Measurements from ENCODE around the gene MTCP1. TPM values are rescaled to one million over a fixed set of nuclear protein-coding genes. Genes with fewer than 3 reads are reported as not detected.
A peak's percentile ranks its signal among the peaks of the same experiment; 100 is the strongest.

MTCP1 gene
- total RNA-seq, 1 experiment from 2014 or later, result 17.1 TPM

DNA sequence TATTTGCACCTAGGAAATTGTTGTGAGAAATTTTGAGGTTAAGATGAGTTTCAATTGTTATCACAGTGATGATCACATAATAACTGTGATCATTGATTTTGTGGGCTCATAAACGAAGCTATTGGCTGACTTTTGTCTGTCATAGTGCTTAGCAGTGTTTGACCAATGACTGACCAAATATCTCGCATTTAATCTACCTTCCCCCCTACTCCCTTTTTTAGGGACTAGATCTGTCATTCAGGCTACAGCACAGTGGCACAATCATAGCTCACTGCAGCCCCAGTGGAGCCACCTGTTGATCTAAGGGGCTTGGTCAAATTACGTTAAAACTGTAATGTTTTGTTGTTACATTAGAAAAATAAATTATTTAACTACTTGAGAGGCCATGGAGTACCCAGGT lies 42.8 kb downstream of the MTCP1 start:
- BruUV-seq (replicated peaks), result no TSS peak
- Mint-ChIP-seq H3K27me3 (ENCODE audit: unreplicated experiment) (no peaks in the 10 kb centered on the region), H3K27ac (ENCODE audit: unreplicated experiment) (peak overlapping the region; percentile 84), H3K9me3 (ENCODE audit: low read depth, unreplicated experiment) (no peaks in the 10 kb centered on the region), H3K4me3 (ENCODE audit: low read depth, unreplicated experiment) (peak overlapping the region; percentile 72), H3K36me3 (ENCODE audit: insufficient read depth, unreplicated experiment) (peaks cover 26% of the 10 kb centered on the region), H3K4me1 (ENCODE audit: low read depth, unreplicated experiment) (peaks cover 20% of the 10 kb centered on the region)
- TF ChIP-seq, protein P1, sequence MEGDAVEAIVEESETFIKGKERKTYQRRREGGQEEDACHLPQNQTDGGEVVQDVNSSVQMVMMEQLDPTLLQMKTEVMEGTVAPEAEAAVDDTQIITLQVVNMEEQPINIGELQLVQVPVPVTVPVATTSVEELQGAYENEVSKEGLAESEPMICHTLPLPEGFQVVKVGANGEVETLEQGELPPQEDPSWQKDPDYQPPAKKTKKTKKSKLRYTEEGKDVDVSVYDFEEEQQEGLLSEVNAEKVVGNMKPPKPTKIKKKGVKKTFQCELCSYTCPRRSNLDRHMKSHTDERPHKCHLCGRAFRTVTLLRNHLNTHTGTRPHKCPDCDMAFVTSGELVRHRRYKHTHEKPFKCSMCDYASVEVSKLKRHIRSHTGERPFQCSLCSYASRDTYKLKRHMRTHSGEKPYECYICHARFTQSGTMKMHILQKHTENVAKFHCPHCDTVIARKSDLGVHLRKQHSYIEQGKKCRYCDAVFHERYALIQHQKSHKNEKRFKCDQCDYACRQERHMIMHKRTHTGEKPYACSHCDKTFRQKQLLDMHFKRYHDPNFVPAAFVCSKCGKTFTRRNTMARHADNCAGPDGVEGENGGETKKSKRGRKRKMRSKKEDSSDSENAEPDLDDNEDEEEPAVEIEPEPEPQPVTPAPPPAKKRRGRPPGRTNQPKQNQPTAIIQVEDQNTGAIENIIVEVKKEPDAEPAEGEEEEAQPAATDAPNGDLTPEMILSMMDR (IDR thresholded peaks at IDR 0.05; ENCODE audit: unreplicated experiment), result no peak
- CTCF ChIA-PET, result interaction anchor here (0.6 kb wide), 1 partner anchor 124 kb away, joined by 5 read pairs; no protein-coding TSS in a partner anchor
- no peak for DNase-seq
- intact Hi-C loops (cut with micrococcal nuclease; ENCODE audit: unreplicated experiment), result loop anchor here (2.0 to 5.0 kb wide), 2 partner anchors 29 to 46 kb away; no protein-coding TSS in a partner anchor

DNA sequence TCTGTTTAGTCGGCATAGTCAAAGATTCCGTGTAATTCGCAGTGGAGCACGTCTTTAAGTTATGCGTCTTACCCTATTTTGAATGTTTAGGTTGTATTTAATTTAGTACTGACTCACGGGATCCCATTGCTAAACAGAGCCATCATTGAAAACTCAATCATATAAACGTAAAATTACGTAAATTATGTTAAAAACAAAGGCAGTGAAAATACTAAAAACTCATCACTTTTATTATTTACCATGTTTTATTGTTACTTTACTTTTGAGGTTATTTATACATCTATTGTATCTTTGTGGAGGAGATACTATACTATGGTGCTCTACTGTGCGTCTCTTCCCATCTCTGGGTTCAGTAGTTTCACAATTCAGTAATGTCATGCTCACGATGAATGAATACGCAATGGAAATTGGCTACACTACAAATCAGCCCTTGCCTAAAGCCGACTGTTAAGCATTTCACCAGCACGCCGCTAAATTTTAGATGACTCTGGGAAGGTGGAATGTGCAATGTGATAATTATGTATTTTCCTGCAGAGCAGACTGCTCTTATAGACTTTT lies 43.3 kb downstream of the MTCP1 start:
- CTCF ChIA-PET, result interaction anchor here (0.6 to 1.4 kb wide), 2 partner anchors 21 to 123 kb away, joined by 5 to 6 read pairs; no protein-coding TSS in a partner anchor
- no peak for DNase-seq
- Mint-ChIP-seq H3K36me3 (ENCODE audit: insufficient read depth, unreplicated experiment) (peaks cover 26% of the 10 kb centered on the region), H3K4me3 (ENCODE audit: low read depth, unreplicated experiment) (peak overlapping the region; percentile 72), H3K4me1 (ENCODE audit: low read depth, unreplicated experiment) (peaks cover 20% of the 10 kb centered on the region), H3K9me3 (ENCODE audit: low read depth, unreplicated experiment) (no peaks in the 10 kb centered on the region), H3K27ac (ENCODE audit: unreplicated experiment) (peak overlapping the region; percentile 84), H3K27me3 (ENCODE audit: unreplicated experiment) (no peaks in the 10 kb centered on the region)
- TF ChIP-seq, protein P1 (IDR thresholded peaks at IDR 0.05; ENCODE audit: unreplicated experiment), result no peak
- intact Hi-C loops (cut with micrococcal nuclease; ENCODE audit: unreplicated experiment), result loop anchor here (2.0 to 5.0 kb wide), 2 partner anchors 29 to 45 kb away; no protein-coding TSS in a partner anchor
- TSS peak; percentile 70 for BruUV-seq (replicated peaks)

DNA sequence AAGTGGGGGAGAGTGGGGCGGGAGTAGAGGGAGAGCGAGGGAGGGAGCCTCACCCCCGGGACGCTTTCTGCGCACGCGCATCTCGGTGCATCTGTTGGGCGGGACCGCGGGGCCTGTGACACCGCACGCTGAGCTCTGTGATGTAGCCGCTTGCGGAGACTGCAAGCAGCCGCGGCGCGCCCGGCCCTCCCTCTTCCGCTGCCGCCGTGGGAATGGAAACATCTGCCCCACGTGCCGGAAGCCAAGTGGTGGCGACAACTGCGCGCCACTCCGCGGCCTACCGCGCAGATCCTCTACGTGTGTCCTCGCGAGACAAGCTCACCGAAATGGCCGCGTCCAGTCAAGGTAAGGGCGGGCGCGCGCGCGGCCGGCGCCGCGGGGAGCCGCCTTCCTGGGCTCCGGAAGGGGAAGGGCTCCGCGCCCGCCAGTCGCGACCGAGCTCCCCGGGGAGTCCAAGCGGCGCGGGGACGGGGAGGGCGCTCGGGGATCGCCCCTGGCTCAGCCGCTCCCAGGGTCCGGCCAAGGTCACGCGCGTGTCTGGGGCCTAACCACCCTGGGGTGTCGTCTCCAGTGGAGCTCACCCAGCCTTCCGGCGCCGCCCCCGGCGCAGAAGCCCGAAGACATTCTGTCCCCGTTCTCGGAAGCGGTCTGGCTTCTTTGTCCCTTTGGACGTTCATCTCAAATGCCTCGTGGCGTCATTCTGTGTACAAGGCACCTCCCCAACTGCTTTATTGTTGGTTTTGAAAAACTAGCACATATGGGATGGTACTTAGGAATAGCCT lies 44.0 kb downstream of the MTCP1 start, which contains the start of gene FUNDC2:
FUNDC2 (plus strand) TSS at position 118 of the 782 bp plus-strand sequence; CDS start at position 213, 95 bp downstream.
- peaks cover 20% of the 10 kb centered on the region for H3K4me1 Mint-ChIP-seq (ENCODE audit: low read depth, unreplicated experiment)
- TF ChIP-seq, protein P1 (IDR thresholded peaks at IDR 0.05; ENCODE audit: unreplicated experiment), result no peak
- H3K9me3 Mint-ChIP-seq (ENCODE audit: low read depth, unreplicated experiment), result no peaks in the 10 kb centered on the region
- no peaks in the 10 kb centered on the region for H3K27me3 Mint-ChIP-seq (ENCODE audit: unreplicated experiment)
- intact Hi-C loops (cut with micrococcal nuclease; ENCODE audit: unreplicated experiment), result loop anchor here (5.0 kb wide), 1 partner anchor 45 kb away; no protein-coding TSS in a partner anchor
- CTCF ChIA-PET, result interaction anchor here (1.4 kb wide), 1 partner anchor 22 kb away, joined by 6 read pairs; no protein-coding TSS in a partner anchor
- H3K36me3 Mint-ChIP-seq (ENCODE audit: insufficient read depth, unreplicated experiment), result peaks cover 26% of the 10 kb centered on the region
- peak; percentile 93 for DNase-seq
- no TSS peak for BruUV-seq (replicated peaks)
- H3K4me3 Mint-ChIP-seq (ENCODE audit: low read depth, unreplicated experiment), result peak within 1 kb of the TSS; percentile 72
- peak within 1 kb of the TSS; percentile 84 for H3K27ac Mint-ChIP-seq (ENCODE audit: unreplicated experiment)

DNA sequence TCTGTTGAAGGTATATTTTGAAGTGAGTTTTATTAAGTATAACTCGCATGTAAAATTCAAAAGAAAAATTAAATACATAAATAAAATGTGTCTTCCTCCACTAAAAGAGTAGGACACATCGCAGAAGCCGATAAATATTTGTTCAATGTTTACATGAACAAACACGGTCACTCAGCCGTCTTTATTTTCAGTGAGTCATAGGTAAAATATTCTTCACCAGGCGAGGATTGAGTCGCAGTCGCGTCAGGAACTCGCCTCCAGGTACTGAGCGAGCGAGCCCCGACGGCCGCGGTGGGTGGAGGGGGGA lies 44.6 kb downstream of the MTCP1 start:
- TF ChIP-seq, protein P1 (IDR thresholded peaks at IDR 0.05; ENCODE audit: unreplicated experiment), result no peak
- CTCF ChIA-PET, result interaction anchor here (1.4 kb wide), 1 partner anchor 23 kb away, joined by 6 read pairs; no protein-coding TSS in a partner anchor
- DNase-seq, result no peak
- Mint-ChIP-seq H3K4me1 (ENCODE audit: low read depth, unreplicated experiment) (peaks cover 20% of the 10 kb centered on the region), H3K9me3 (ENCODE audit: low read depth, unreplicated experiment) (no peaks in the 10 kb centered on the region), H3K4me3 (ENCODE audit: low read depth, unreplicated experiment) (peak overlapping the region; percentile 72), H3K36me3 (ENCODE audit: insufficient read depth, unreplicated experiment) (peaks cover 26% of the 10 kb centered on the region), H3K27ac (ENCODE audit: unreplicated experiment) (peak overlapping the region; percentile 84), H3K27me3 (ENCODE audit: unreplicated experiment) (no peaks in the 10 kb centered on the region)
- BruUV-seq (replicated peaks), result TSS peak; percentile 87
- intact Hi-C loops (cut with micrococcal nuclease; ENCODE audit: unreplicated experiment), result loop anchor here (5.0 kb wide), 1 partner anchor 44 kb away; no protein-coding TSS in a partner anchor

Measured in Calu3 (cell line).